GM04503 (cell line): ENCODE measurements around the gene WIF1.

ENCODE experiments used
- DNase-seq: peaks from one replicate; pipeline ENCODE4 v3.0.0-alpha.2; 2012; ENCODE audit warnings: low read depth

WIF1 gene

GRCh38 chr12:65121956-65122469 is 908 bp upstream of the WIF1 start:
- DNase-seq = no peak

DNA sequence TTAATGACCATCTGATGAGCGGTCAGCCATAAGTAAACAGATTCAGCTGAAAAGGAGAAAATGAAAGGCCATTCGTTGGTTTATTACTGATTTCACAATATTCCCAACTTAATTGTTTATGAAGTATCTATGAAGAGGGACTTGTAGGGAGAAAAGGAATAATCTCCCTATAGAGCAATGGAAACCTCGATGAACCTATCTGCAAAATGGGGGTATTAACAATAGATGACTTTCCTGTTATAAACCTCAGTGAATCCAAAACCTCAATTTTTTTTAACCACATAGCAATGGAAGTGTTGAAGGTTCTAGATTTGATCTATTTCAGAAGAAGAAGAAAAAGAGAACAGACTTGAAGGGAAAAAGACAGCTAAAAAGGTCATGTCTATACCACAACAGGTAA is 2.0 kb downstream of the WIF1 start:
- DNase-seq = no peak

GRCh38 chr12:65113621-65114035 is 7.5 kb downstream of the WIF1 start:
- no peak for DNase-seq

DNA sequence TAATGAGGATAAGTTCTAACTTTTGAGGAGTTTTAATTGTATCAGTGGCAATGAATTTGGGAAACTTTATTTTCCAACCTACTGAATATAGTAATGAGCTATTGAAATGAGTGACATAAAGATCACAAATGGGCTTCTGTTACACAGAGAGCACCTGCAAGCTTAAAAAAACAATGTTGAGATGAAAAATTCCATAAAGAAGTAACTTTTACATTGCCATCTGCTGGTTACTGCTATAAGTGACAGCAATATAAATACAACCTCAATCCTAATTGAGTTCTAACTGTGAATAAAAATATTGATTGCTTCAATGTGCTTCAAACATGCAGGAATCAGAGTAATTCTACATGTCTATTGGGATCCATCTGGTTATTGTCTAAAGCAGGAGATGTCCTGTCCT is 14.2 kb downstream of the WIF1 start:
- no peak for DNase-seq

GRCh38 chr12:65100140-65100539 is 21.0 kb downstream of the WIF1 start:
- DNase-seq = no peak

DNA sequence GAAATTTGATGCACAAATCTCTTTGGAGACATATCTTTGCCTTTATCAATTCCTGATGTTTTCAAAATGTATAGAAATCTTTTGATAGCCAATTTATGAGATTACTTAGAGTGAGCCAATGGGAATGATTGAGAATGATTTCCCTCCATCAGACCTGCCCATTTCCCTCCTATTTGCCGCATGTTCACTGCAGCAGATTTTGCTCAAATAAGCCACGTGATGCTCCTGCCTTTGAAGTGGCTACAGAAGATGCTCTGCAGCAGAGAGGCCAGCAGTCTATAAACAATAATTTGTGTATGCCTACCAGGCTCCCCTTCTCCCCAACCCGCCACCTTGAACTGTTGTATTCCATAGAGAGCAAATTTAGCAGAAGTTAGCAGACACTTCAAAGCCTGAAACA is 21.9 kb downstream of the WIF1 start:
- no peak for DNase-seq

DNA sequence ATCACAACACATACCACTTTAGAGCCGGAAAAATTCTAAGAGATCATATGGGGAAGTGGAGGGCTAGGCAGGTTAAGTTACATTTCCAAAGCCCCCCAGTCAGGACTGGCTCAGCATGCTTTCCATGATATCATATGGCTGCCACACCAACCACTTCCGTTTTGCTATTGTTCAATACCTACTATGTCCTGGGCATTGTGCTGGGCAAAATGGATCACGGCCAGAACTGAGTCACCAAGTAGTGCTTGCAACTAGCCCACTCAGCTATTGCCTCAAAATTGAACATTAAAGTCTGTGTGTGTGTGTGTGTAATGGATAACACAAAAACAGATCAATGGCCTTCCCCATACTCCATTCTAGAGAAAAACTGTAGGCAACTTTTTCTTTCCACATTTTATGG is 22.7 kb downstream of the WIF1 start:
- no peak for DNase-seq

DNA sequence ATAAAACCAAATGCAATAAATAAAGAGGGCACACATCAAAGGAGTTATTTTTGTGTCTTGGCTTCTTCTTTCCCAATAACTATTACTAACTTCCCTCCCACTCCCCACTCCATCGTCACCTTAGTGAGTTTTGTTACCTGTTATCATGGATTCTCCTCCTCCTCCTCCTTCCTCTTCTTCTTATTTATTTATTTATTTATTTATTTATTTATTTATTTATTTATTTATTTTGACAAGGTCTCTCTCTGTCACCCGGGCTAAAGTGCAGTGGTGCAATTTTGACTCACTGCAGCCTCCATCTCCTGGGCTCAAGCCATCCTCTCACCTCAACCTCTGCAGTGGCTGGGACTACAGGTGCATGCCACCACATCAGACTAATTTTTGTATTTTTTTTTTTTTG is 26.4 kb downstream of the WIF1 start:
- no peak for DNase-seq

DNA sequence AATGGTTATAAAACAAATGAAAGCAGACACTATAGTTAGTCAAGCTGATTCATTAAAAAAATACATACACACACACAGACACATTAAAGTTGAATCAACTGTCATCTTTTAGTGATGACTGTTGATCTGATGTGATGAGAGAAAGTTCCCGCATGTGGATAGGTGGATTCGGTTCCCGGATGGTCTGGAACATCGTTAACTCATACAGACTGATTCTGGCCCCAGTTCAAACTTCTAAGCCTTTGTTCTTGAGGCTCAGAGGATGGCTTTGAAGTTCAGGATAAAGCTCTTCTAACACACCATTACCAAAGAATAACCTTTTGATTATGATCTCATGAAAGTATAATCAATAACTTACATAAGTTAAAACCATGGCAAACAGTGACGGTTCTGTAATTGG is 27.5 kb downstream of the WIF1 start:
- DNase-seq = no peak

DNA sequence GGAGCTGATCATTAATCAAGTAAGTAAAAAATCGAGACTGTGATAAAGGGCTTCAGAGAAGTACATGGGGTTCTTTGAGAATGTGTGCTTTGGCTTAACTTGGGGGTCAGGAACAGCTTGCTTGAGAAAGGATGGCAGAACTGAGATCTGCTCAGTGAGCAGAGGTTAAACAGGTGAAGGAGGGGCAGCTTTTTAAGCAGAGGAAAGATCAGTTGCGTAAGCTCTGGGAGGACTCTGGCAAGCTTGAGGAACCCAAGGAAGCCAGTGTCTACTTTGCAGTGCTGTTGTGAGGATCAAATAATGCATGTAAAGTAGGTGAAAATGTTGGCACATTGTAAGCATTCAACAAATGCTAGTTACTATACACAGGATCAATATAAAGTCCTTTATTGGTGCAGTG is 30.6 kb downstream of the WIF1 start:
- no peak for DNase-seq

GRCh38 chr12:65086236-65086635 is 34.9 kb downstream of the WIF1 start:
- no peak for DNase-seq

DNA sequence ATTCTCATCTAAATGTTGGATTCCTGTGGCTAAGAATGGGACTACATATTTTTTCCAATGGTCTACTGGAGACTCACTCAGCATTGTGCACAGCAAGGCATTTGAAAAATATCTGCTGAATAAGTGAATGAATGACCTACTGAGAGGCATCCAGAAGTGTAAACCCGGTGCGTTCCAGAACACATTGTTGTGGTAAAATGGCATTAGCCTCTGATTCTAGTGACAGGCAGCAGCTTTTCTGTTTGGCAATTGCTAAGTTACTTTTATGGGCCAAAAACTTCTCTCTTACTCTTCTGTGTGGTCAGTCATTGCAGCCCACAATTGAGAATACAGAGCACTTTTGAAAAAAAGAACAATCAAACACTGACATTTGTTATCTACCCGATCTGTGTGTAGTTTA is 36.5 kb downstream of the WIF1 start:
- DNase-seq = no peak

- no peak for DNase-seq
Observed at GRCh38 chr12:65083581-65083980, 37.5 kb downstream of the WIF1 start.

GRCh38 chr12:65082406-65082805 is 38.7 kb downstream of the WIF1 start:
- DNase-seq = no peak

- DNase-seq = no peak
Observed at GRCh38 chr12:65081496-65081895, 39.6 kb downstream of the WIF1 start.

GRCh38 chr12:65074932-65075331 is 46.2 kb downstream of the WIF1 start:
- DNase-seq = no peak

- no peak for DNase-seq
Observed at GRCh38 chr12:65069336-65069735, 51.8 kb downstream of the WIF1 start.

GRCh38 chr12:65067383-65067782 is 53.7 kb downstream of the WIF1 start:
- no peak for DNase-seq

- DNase-seq = no peak
Observed at GRCh38 chr12:65055859-65056258, 65.2 kb downstream of the WIF1 start.

GRCh38 chr12:65051218-65051617 is 69.9 kb downstream of the WIF1 start:
- DNase-seq = no peak

DNA sequence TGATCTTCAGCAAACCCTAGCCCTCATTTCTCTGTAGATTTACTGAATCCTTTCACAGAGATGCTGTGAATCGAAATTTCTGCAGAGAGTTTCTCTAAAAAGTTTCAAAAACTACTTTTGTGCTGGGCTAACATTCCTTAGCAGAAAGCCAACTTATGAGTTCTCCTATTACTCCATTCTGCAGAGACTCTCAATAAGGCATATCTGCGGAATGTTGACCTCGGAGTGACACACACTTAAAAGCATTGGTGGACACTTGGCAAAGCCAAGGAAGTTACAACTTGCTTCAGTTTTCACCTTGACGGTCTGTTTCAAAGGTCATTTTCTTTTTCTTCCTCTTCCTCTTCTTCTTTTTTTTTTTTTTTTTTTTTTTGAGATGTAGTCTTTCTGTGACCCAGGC is 75.8 kb downstream of the WIF1 start:
- DNase-seq = no peak

GRCh38 chr12:65039301-65039700 is 81.8 kb downstream of the WIF1 start:
- DNase-seq = no peak

DNA sequence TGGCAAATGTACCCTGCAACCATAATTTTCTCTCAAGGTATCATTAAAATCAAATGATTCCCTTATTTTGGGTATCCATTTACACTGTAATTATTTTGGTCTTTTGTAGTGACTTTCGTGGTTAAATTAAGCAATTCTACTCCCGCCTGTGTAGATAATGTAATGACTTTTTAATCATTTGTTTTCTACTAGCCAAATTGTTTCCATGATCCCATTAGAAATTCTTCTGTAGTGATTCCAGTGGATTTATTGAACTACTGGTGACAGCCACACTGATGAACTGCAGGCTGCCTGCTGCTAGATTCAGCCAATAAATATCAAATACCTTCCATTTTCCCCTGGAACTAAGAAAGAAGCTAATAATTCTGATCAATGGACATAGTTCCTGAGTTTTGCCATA is 96.0 kb downstream of the WIF1 start:
- DNase-seq = no peak

DNA sequence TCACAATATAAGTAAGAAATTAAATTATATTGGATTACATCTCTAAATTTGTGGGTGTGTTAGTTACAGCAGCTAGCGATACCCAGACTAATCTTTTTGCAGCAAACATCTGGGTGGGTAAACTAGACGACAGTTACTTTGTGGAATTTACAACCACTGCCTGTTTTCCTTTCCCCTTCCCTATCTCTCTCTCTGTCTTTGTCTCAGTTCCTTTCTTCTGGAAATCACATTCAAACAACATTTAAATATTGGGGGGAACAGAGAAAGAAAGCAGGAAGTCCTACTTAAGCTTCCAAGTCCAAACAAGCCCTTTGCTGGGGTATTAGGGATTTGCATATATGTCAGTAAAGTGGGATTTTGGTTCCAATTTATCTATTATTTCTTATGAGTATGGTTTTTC is 97.6 kb downstream of the WIF1 start:
- DNase-seq = no peak

GRCh38 chr12:65022960-65023359 is 98.1 kb downstream of the WIF1 start:
- DNase-seq = no peak
